ENCODE results near the gene BMS1.
A peak's percentile ranks its signal among the peaks of the same experiment; 100 is the strongest.
"Not testable (repeated sequence)": the region's sequence is repeated elsewhere in the genome, so short reads cannot be mapped to it uniquely, and the experiment has no call there.

Gene BMS1, protein sequence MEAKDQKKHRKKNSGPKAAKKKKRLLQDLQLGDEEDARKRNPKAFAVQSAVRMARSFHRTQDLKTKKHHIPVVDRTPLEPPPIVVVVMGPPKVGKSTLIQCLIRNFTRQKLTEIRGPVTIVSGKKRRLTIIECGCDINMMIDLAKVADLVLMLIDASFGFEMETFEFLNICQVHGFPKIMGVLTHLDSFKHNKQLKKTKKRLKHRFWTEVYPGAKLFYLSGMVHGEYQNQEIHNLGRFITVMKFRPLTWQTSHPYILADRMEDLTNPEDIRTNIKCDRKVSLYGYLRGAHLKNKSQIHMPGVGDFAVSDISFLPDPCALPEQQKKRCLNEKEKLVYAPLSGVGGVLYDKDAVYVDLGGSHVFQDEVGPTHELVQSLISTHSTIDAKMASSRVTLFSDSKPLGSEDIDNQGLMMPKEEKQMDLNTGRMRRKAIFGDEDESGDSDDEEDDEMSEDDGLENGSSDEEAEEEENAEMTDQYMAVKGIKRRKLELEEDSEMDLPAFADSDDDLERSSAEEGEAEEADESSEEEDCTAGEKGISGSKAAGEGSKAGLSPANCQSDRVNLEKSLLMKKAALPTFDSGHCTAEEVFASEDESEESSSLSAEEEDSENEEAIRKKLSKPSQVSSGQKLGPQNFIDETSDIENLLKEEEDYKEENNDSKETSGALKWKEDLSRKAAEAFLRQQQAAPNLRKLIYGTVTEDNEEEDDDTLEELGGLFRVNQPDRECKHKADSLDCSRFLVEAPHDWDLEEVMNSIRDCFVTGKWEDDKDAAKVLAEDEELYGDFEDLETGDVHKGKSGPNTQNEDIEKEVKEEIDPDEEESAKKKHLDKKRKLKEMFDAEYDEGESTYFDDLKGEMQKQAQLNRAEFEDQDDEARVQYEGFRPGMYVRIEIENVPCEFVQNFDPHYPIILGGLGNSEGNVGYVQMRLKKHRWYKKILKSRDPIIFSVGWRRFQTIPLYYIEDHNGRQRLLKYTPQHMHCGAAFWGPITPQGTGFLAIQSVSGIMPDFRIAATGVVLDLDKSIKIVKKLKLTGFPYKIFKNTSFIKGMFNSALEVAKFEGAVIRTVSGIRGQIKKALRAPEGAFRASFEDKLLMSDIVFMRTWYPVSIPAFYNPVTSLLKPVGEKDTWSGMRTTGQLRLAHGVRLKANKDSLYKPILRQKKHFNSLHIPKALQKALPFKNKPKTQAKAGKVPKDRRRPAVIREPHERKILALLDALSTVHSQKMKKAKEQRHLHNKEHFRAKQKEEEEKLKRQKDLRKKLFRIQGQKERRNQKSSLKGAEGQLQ

DNA sequence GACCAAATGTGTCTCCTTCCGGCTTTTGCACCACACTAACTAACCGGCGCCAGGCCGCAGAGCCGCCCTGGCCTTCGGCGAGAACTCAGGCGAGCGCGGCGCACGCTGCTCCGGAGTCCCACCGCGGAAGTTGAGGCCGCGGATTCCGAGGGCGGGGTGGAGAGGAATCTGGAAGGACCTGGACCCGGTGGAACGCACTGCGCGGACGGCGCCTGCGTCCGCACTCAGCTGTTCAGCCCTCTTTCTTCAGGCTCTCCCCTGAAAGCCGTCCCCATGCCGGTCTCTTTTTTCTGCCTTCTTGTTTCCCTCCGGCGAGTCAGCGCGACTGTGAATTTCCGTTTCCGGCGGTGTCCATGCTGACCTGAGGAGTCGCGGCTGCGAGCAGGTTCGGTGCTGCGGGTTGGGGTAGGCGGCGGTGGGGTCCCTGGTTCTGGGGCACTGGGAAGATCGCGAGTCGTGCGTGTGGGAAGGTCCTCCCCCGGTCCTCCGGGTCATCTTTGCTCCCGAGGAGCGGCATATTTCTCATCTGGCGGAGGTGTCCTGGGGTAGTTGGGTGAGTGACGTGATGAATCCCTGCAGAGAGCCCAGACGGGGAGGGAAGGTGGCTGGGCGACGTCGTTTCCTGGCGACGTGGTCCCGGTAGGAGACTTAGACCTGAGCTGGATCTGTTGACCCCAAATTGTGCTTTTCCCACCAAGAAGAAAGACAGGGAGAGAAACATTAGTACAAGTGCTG is at the start of gene BMS1:
BMS1 (plus strand) TSS at position 350 of the 735 bp plus-strand sequence. CDS start 1,600 bp downstream, outside the sequence.
- Histone ChIP-seq H3K9me3 (ENCODE audit: control insufficient read depth in 2 of 2, low read length in 2 of 2) (no peaks in the 10 kb centered on the region), H3K9ac (ENCODE audit: low read depth in 1 of 2, low read length in 2 of 2) (peak within 1 kb of the TSS; percentile 87 to 91), H3K27me3 (ENCODE audit: control insufficient read depth in 2 of 2, insufficient read depth in 2 of 2, low read length in 2 of 2) (no peaks in the 10 kb centered on the region), H3K4me3 (ENCODE audit: low read length in 2 of 2) (peak within 1 kb of the TSS; percentile 90 to 98), H3K36me3 (ENCODE audit: control insufficient read depth in 2 of 2, insufficient read depth in 2 of 2, low read length in 2 of 2) (peaks cover 20 to 27% of the 10 kb centered on the region in 2 donors), H3K27ac (ENCODE audit: low read depth in 2 of 2, low read length in 2 of 2) (peak within 1 kb of the TSS; percentile 92 to 93), H3K4me1 (ENCODE audit: control insufficient read depth in 2 of 2, insufficient read depth in 2 of 2, low read length in 2 of 2) (peaks cover 6 to 11% of the 10 kb centered on the region in 2 donors)

DNA sequence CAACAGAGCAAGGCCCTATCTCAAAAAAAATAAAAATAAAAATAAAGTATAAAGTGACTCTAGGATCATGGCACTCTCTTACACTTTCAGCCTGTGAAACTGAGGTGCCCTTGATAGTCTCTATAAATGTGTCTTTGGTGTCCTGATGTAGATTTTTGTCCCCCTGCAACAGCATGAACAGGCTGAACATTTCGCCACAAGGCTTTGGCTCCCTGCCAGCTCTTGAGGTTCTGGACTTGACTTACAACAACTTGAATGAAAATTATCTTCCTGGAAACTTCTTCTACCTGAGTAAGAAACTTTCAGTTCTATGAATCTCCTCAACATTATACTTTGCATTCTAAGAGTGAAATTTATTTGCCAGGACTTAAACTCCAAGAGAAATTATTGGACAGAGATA is 48.1 kb upstream of the BMS1 start:
- Histone ChIP-seq H3K36me3 (ENCODE audit: control insufficient read depth in 2 of 2, insufficient read depth in 2 of 2, low read length in 2 of 2) (no peaks in the 10 kb centered on the region), H3K9ac (ENCODE audit: low read depth in 1 of 2, low read length in 2 of 2) (no peak overlapping the region), H3K27me3 (ENCODE audit: control insufficient read depth in 2 of 2, insufficient read depth in 2 of 2, low read length in 2 of 2) (no peaks in the 10 kb centered on the region), H3K27ac (ENCODE audit: low read depth in 2 of 2, low read length in 2 of 2) (no peak overlapping the region), H3K4me3 (ENCODE audit: low read length in 2 of 2) (no peak overlapping the region), H3K4me1 (ENCODE audit: control insufficient read depth in 2 of 2, insufficient read depth in 2 of 2, low read length in 2 of 2) (no peaks in the 10 kb centered on the region), H3K9me3 (ENCODE audit: control insufficient read depth in 2 of 2, low read length in 2 of 2) (no peaks in the 10 kb centered on the region)

DNA sequence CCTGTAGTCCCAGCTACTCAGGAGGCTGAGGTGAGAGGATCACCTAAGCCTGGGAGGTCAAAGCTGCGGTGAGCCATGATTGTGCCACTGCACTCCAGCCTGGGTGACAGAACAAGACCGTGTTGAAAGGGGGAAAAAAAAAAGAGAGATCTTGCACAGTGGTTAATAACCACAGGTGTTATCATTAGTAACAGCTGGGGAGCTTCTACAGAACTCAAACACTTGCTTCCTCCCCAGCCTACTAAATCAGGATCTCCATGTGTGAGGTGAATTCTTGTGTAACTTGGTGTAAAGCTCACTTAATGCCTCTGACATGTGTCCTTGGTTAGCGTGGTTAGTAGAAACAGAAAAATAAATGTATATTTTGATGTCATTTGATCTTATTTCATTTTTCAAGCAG is 43.9 kb upstream of the BMS1 start:
- Histone ChIP-seq H3K4me1 (ENCODE audit: control insufficient read depth in 2 of 2, insufficient read depth in 2 of 2, low read length in 2 of 2) (no peaks in the 10 kb centered on the region), H3K4me3 (ENCODE audit: low read length in 2 of 2) (no peak overlapping the region), H3K9me3 (ENCODE audit: control insufficient read depth in 2 of 2, low read length in 2 of 2) (peaks cover 0 to 3% of the 10 kb centered on the region in 2 donors), H3K27me3 (ENCODE audit: control insufficient read depth in 2 of 2, insufficient read depth in 2 of 2, low read length in 2 of 2) (no peaks in the 10 kb centered on the region), H3K9ac (ENCODE audit: low read depth in 1 of 2, low read length in 2 of 2) (no peak overlapping the region), H3K36me3 (ENCODE audit: control insufficient read depth in 2 of 2, insufficient read depth in 2 of 2, low read length in 2 of 2) (no peaks in the 10 kb centered on the region), H3K27ac (ENCODE audit: low read depth in 2 of 2, low read length in 2 of 2) (no peak overlapping the region)

DNA sequence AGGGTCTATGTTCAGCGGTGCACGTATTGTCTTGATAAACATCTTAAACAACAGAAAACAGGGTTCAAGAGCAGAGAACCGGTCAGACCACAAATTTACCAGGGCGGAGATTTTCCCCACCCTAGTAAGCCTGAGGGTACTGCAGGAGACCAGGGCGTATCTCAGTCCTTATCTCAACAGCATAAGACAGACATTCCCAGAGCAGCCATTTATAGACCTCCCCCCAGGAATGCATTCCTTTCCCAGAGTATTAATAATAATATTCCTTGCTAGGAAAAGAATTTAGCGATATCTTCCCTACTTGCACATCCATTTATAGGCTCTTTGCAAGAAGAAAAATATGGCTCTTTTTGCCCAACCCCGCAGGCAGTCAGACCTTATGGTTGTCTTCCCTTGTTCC is 41.1 kb upstream of the BMS1 start:
- not testable (repeated sequence) for H3K4me1 ChIP-seq (ENCODE audit: control insufficient read depth in 2 of 2, insufficient read depth in 2 of 2, low read length in 2 of 2); H3K27ac ChIP-seq (ENCODE audit: low read depth in 2 of 2, low read length in 2 of 2); H3K9me3 ChIP-seq (ENCODE audit: control insufficient read depth in 2 of 2, low read length in 2 of 2); H3K4me3 ChIP-seq (ENCODE audit: low read length in 2 of 2); H3K9ac ChIP-seq (ENCODE audit: low read depth in 1 of 2, low read length in 2 of 2); H3K27me3 ChIP-seq (ENCODE audit: control insufficient read depth in 2 of 2, insufficient read depth in 2 of 2, low read length in 2 of 2); H3K36me3 ChIP-seq (ENCODE audit: control insufficient read depth in 2 of 2, insufficient read depth in 2 of 2, low read length in 2 of 2)

DNA sequence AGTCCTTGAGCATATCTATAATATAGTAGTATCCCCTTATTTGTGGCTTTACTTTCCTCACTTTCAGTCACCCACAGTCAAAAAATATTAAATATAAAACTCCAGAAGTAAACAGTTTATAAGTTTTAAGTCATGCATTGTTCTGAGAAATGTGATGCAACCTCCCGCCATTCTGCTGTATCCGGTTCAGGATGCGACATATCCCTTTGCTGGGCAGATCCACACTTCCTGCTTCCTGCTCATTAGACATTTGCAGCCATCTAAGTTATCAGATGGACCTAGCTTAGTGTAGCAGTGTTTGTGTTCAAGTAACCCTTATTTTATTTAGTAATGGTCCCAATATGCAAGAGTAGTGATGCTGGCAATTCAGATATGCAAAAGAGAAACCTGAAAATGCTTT is 38.9 kb upstream of the BMS1 start:
- no peaks in the 10 kb centered on the region for H3K27me3 ChIP-seq (ENCODE audit: control insufficient read depth in 2 of 2, insufficient read depth in 2 of 2, low read length in 2 of 2)
- no peak overlapping the region for H3K9ac ChIP-seq (ENCODE audit: low read depth in 1 of 2, low read length in 2 of 2)
- H3K36me3 ChIP-seq (ENCODE audit: control insufficient read depth in 2 of 2, insufficient read depth in 2 of 2, low read length in 2 of 2), result no peaks in the 10 kb centered on the region
- peaks cover 0 to 3% of the 10 kb centered on the region in 2 donors for H3K9me3 ChIP-seq (ENCODE audit: control insufficient read depth in 2 of 2, low read length in 2 of 2)
- H3K4me3 ChIP-seq (ENCODE audit: low read length in 2 of 2), result no peak overlapping the region
- no peak overlapping the region for H3K27ac ChIP-seq (ENCODE audit: low read depth in 2 of 2, low read length in 2 of 2)
- H3K4me1 ChIP-seq (ENCODE audit: control insufficient read depth in 2 of 2, insufficient read depth in 2 of 2, low read length in 2 of 2), result no peaks in the 10 kb centered on the region

DNA sequence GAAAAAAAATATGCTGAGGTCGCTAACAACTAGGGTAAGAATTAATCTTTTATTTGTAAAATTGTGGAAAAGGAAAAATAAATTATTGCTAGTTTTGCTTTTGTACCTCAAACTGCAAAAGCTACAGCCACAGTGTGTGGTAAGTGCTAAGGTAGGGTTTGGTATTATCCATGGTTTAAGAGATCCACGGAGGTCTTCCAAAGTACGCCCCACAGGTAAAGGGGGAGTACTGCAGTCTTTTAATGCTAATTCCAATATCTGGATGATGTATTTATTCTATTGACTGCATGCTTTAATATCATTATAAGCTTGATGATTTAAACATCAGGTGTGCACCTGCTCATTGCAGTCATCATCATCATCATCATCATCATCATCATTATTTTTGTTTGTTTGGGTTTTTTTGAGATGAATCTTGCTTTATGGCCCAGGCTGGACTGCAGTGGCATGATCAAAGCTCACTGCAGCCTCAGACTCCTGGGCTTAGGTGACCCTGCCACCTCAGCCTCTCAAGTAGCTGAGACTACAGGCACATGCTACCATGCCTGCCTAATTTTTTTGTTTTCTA is 38.4 kb upstream of the BMS1 start:
- no peak overlapping the region for H3K9ac ChIP-seq (ENCODE audit: low read depth in 1 of 2, low read length in 2 of 2)
- H3K4me3 ChIP-seq (ENCODE audit: low read length in 2 of 2), result no peak overlapping the region
- H3K36me3 ChIP-seq (ENCODE audit: control insufficient read depth in 2 of 2, insufficient read depth in 2 of 2, low read length in 2 of 2), result no peaks in the 10 kb centered on the region
- H3K4me1 ChIP-seq (ENCODE audit: control insufficient read depth in 2 of 2, insufficient read depth in 2 of 2, low read length in 2 of 2), result no peaks in the 10 kb centered on the region
- no peaks in the 10 kb centered on the region for H3K27me3 ChIP-seq (ENCODE audit: control insufficient read depth in 2 of 2, insufficient read depth in 2 of 2, low read length in 2 of 2)
- no peak overlapping the region for H3K27ac ChIP-seq (ENCODE audit: low read depth in 2 of 2, low read length in 2 of 2)
- H3K9me3 ChIP-seq (ENCODE audit: control insufficient read depth in 2 of 2, low read length in 2 of 2), result peaks cover 0 to 3% of the 10 kb centered on the region in 2 donors

DNA sequence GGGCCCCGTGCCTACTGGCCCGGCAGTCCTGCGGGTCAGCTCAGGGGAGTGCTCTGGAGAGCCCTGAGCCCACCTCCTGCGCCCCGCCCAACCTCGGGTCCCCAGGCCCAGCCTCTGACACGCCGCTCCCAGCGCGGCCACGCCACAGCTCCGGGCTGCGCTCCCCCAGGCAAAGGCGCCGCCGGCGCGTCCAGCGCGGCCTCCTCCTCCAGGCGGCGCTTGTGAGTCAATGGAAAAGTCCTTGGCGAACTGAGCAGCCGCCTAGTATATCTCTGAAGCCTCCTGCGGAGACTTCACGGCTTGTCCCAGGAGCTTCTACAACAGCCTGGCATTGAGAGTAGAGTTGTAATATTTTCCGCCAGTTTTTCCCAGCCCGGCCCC is 29.5 kb upstream of the BMS1 start:
- H3K9ac ChIP-seq (ENCODE audit: low read depth in 1 of 2, low read length in 2 of 2), result peak overlapping the region in 1 of 2 donors; percentile 57
- no peaks in the 10 kb centered on the region for H3K9me3 ChIP-seq (ENCODE audit: control insufficient read depth in 2 of 2, low read length in 2 of 2)
- H3K36me3 ChIP-seq (ENCODE audit: control insufficient read depth in 2 of 2, insufficient read depth in 2 of 2, low read length in 2 of 2), result no peaks in the 10 kb centered on the region
- H3K4me3 ChIP-seq (ENCODE audit: low read length in 2 of 2), result peak overlapping the region; percentile 61 to 71
- H3K4me1 ChIP-seq (ENCODE audit: control insufficient read depth in 2 of 2, insufficient read depth in 2 of 2, low read length in 2 of 2), result peaks cover 9 to 15% of the 10 kb centered on the region in 2 donors
- no peak overlapping the region for H3K27ac ChIP-seq (ENCODE audit: low read depth in 2 of 2, low read length in 2 of 2)
- peaks cover 16 to 20% of the 10 kb centered on the region in 2 donors for H3K27me3 ChIP-seq (ENCODE audit: control insufficient read depth in 2 of 2, insufficient read depth in 2 of 2, low read length in 2 of 2)

DNA sequence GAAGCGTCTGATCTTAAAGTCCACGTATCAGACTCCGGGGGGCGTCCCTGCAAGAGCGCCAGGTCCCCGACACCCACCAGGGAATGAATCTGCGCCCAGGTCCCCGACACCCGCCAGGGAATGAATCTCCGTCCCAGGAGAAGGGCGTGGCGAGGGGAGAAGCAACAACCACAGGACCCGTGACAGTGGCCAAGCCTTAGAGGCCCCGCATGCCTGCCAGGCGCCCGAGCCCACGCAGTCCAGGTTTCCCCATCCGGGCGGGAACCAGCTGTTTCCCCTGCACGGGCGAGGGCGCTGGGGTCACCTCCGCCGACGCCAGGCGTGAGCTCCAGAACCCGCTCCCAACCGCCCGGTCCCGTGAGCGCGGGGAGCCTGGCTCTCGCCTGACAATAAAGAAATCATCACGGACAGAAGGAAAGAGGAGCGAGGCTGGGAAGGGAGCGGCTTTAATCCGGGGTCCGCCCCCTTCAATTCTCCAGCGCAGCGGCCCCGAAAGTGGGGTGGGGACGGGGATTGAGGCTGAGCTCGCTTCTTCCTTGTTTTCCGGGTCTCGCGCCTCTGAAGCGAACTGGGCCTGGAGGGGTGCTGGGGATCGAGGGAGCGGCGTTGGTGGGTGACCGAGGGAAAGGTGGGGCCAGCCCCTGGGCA is 29.0 kb upstream of the BMS1 start:
- H3K4me1 ChIP-seq (ENCODE audit: control insufficient read depth in 2 of 2, insufficient read depth in 2 of 2, low read length in 2 of 2), result peaks cover 9 to 15% of the 10 kb centered on the region in 2 donors
- no peak overlapping the region for H3K27ac ChIP-seq (ENCODE audit: low read depth in 2 of 2, low read length in 2 of 2)
- no peaks in the 10 kb centered on the region for H3K9me3 ChIP-seq (ENCODE audit: control insufficient read depth in 2 of 2, low read length in 2 of 2)
- peak overlapping the region; percentile 61 to 71 for H3K4me3 ChIP-seq (ENCODE audit: low read length in 2 of 2)
- peak overlapping the region in 1 of 2 donors; percentile 57 for H3K9ac ChIP-seq (ENCODE audit: low read depth in 1 of 2, low read length in 2 of 2)
- peaks cover 16 to 20% of the 10 kb centered on the region in 2 donors for H3K27me3 ChIP-seq (ENCODE audit: control insufficient read depth in 2 of 2, insufficient read depth in 2 of 2, low read length in 2 of 2)
- no peaks in the 10 kb centered on the region for H3K36me3 ChIP-seq (ENCODE audit: control insufficient read depth in 2 of 2, insufficient read depth in 2 of 2, low read length in 2 of 2)

Measured in mucosa of rectum (tissue), 2 donors.